HepG2 (cell line): ENCODE measurements around the gene ZP2. TPM values are rescaled to one million over a fixed set of nuclear protein-coding genes. Genes with fewer than 3 reads are reported as not detected.
A peak's percentile ranks its signal among the peaks of the same experiment; 100 is the strongest.

Experiments
- ARID3A ChIP-seq: IDR thresholded peaks from 2 replicates; pipeline ENCODE4 v1.6.1; 2012; ENCODE audit warnings: low read depth, low read length, improper control_type of control experiment
- BORCS8-MEF2B ChIP-seq: sonication (generic); formaldehyde crosslinking; IDR thresholded peaks from 2 replicates; pipeline ENCODE4 v1.8.0; 2022; ENCODE audit warnings: mild to moderate bottlenecking, missing genetic modification reagents
- CSRNP1 ChIP-seq: sonication (generic); formaldehyde crosslinking; IDR thresholded peaks from 2 replicates; pipeline ENCODE4 v1.8.1; 2023; ENCODE audit warnings: mild to moderate bottlenecking, missing genetic modification reagents
- FOXM1 ChIP-seq: sonication (generic); formaldehyde crosslinking; IDR thresholded peaks from 2 replicates; pipeline ENCODE4 v1.5.0; 2020; ENCODE audit warnings: missing genetic modification reagents
- GMEB2 ChIP-seq: IDR thresholded peaks from 2 replicates; pipeline ENCODE4 v1.6.1; 2016; ENCODE audit warnings: missing biosample characterization, missing genetic modification reagents, low read depth
- LCORL ChIP-seq, 2 experiments: fragments of 450-650 bp in 1 of 2; sonication (generic) in 1 of 2; formaldehyde crosslinking in 1 of 2; IDR thresholded peaks; 2 replicates each; pipeline versions ENCODE4 v1.5.0 to v1.6.1; 2017 to 2020; ENCODE audit warnings: antibody characterized with exemption in 1 of 2, missing genetic modification reagents in 1 of 2
- MYNN ChIP-seq: sonication (generic); formaldehyde crosslinking; IDR thresholded peaks from 2 replicates; pipeline ENCODE4 v1.4.0; 2020; ENCODE audit warnings: mild to moderate bottlenecking, low read depth, missing genetic modification reagents
- RERE ChIP-seq: IDR thresholded peaks from 2 replicates; pipeline ENCODE4 v1.6.1; 2016; ENCODE audit warnings: low read depth, missing genetic modification reagents, missing compliant biosample characterization
- TFE3 ChIP-seq: IDR thresholded peaks from 2 replicates; pipeline ENCODE4 v1.6.1; 2016
- THRA ChIP-seq: sonication (generic); formaldehyde crosslinking; IDR thresholded peaks from 2 replicates; pipeline ENCODE4 v1.4.0; 2020; ENCODE audit warnings: missing genetic modification reagents, borderline replicate concordance
- ZFP1 ChIP-seq: IDR thresholded peaks from 2 replicates; pipeline ENCODE4 v1.6.1; 2016
- ZFP62 ChIP-seq: sonication (generic); formaldehyde crosslinking; IDR thresholded peaks from 2 replicates; pipeline ENCODE4 v1.4.0; 2020; ENCODE audit warnings: missing genetic modification reagents
- ZNF264 ChIP-seq: sonication (generic); formaldehyde crosslinking; IDR thresholded peaks from 2 replicates; pipeline ENCODE4 v1.4.0; 2020; ENCODE audit warnings: missing genetic modification reagents
- ZNF570 ChIP-seq: sonication (generic); formaldehyde crosslinking; IDR thresholded peaks from 2 replicates; pipeline ENCODE4 v1.4.0; 2020; ENCODE audit warnings: mild to moderate bottlenecking, missing genetic modification reagents, borderline replicate concordance
- ZNF816 ChIP-seq: sonication (generic); formaldehyde crosslinking; IDR thresholded peaks from 2 replicates; pipeline ENCODE4 v1.8.0; 2022; ENCODE audit warnings: missing genetic modification reagents, mild to moderate bottlenecking, borderline replicate concordance
- polyA plus RNA-seq, 8 experiments: library from polyadenylated mRNA; depleted of rRNA in 3 of 8; stranded (reverse) in 7 of 8; unstranded in 1 of 8; fragments of >200 nt; fragmentation: Illumina TruSeq in 4 of 8; extraction: Trizol in 4 of 8; gene quantifications; 2 replicates each; pipeline versions ENCODE4 v1.2.1 to v1.2.3, GENCODE V29; 2011 to 2016; ENCODE audit warnings: low read depth in 4 of 8, missing spikeins in 1 of 8, mixed read lengths in 1 of 8; ENCODE audit not compliant: insufficient read depth in 1 of 8
- total RNA-seq, 5 experiments: library from RNA; depleted of rRNA; stranded (reverse); fragments of >200 nt; fragmentation: Illumina TruSeq; extraction: Trizol; gene quantifications; 2 replicates each; pipeline ENCODE4 v1.2.3, GENCODE V29; 2016; ENCODE audit warnings: low read depth in 1 of 5

The ZP2 gene
- total and polyA plus RNA-seq, 2 of the 13 experiments (the other 11 are each of a cell fraction or from before 2014, with no cell fraction given) = not detected

GRCh38 chr16:21156767-21157467 is 54.5 kb downstream of the ZP2 start (continued):
- no peak for TF ChIP-seq CSRNP1 (CRISPR knock-in tag)
- no peak for TF ChIP-seq ZFP1 (CRISPR knock-in tag)
- TF ChIP-seq ZFP62 (CRISPR knock-in tag) = no peak
- peak; percentile 36; the same call in 1 of the 2 replicates for TF ChIP-seq LCORL (IDR thresholded peaks at IDR 0.05)
- peak; percentile 51; the same call in 1 of the 2 replicates for TF ChIP-seq LCORL (CRISPR knock-in tag; IDR thresholded peaks at IDR 0.05)
- TF ChIP-seq FOXM1 = no peak
- TF ChIP-seq ZNF570 (CRISPR knock-in tag) = no peak
- TF ChIP-seq ARID3A = peak; percentile 43; the same call in 1 of the 2 replicates
- TF ChIP-seq ZNF816 (CRISPR knock-in tag) = no peak
- no peak for TF ChIP-seq GMEB2 (CRISPR knock-in tag)
- no peak for TF ChIP-seq ZNF264
- TF ChIP-seq MYNN (CRISPR knock-in tag) = no peak
- no peak for TF ChIP-seq THRA (CRISPR knock-in tag)
- 0 out of 2 replicates have a peak, but pooled peaks have one; percentile 25 for TF ChIP-seq TFE3 (CRISPR knock-in tag)
- TF ChIP-seq RERE (CRISPR knock-in tag) = no peak
- no peak for TF ChIP-seq BORCS8-MEF2B (CRISPR knock-in tag)
